WERI-Rb-1 (cell line): ENCODE results near the gene PROCR.
"Not testable (repeated sequence)": the region's sequence is repeated elsewhere in the genome, so short reads cannot be mapped to it uniquely, and the experiment has no call there.

ENCODE experiments used
- DNase-seq: peaks from one replicate; pipeline ENCODE4 v3.0.0-alpha.2; 2020
- H3K27ac ChIP-seq: fragments of 250-450 bp; sonication (Bioruptor Pico); 2 replicates; pipeline ENCODE4 v1.5.1; 2020; ENCODE audit warnings: mild to moderate bottlenecking, moderate library complexity
- H3K27me3 ChIP-seq: fragments of 250-450 bp; sonication (Bioruptor Pico); 2 replicates; pipeline ENCODE4 v1.5.1; 2021; ENCODE audit warnings: mild to moderate bottlenecking, low read depth, moderate library complexity; ENCODE audit not compliant: insufficient read depth, severe bottlenecking
- H3K36me3 ChIP-seq: fragments of 250-450 bp; sonication (Bioruptor Pico); 2 replicates; pipeline ENCODE4 v1.5.1; 2020; ENCODE audit warnings: mild to moderate bottlenecking, moderate library complexity
- H3K4me3 ChIP-seq: 2 replicates; pipeline ENCODE4 v1.5.1; 2011; ENCODE audit warnings: low read depth, mild to moderate bottlenecking, control low read depth, low read length
- H3K9me3 ChIP-seq: fragments of 250-450 bp; sonication (Bioruptor Pico); 2 replicates; pipeline ENCODE4 v1.5.1; 2021; ENCODE audit warnings: mild to moderate bottlenecking, moderate library complexity; ENCODE audit not compliant: severe bottlenecking
- TF ChIP-seq, protein P1 (sequence below): IDR thresholded peaks from 2 replicates; pipeline ENCODE4 v1.5.1; 2011; ENCODE audit warnings: low read depth, mild to moderate bottlenecking, control low read depth, inconsistent platforms, low read length

The PROCR gene

DNA sequence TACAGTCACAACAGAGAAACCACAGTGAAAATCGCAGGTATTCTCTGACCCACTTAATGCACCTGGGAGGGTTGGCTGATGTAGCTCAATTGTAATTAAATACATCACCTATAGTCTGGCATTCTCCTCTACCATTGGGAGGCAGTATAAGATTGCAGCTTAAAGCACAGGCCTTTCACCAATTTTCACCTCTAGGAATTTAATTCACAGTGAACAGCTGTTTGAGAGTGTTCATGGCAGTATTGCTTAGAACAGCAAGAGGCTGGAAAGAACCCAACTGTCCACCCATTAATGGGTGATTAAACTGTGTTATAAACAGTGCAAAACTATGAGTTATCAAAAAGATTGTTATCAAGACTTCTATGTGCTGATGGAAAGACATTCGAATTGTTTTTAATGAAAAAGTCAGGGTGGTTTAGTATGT lies 26.7 kb upstream of the PROCR start:
- Histone ChIP-seq H3K4me3 (no peak overlapping the region), H3K36me3 (no peaks in the 10 kb centered on the region), H3K27ac (no peak overlapping the region), H3K9me3 (no peaks in the 10 kb centered on the region), H3K27me3 (no peaks in the 10 kb centered on the region)
- TF ChIP-seq, protein P1, sequence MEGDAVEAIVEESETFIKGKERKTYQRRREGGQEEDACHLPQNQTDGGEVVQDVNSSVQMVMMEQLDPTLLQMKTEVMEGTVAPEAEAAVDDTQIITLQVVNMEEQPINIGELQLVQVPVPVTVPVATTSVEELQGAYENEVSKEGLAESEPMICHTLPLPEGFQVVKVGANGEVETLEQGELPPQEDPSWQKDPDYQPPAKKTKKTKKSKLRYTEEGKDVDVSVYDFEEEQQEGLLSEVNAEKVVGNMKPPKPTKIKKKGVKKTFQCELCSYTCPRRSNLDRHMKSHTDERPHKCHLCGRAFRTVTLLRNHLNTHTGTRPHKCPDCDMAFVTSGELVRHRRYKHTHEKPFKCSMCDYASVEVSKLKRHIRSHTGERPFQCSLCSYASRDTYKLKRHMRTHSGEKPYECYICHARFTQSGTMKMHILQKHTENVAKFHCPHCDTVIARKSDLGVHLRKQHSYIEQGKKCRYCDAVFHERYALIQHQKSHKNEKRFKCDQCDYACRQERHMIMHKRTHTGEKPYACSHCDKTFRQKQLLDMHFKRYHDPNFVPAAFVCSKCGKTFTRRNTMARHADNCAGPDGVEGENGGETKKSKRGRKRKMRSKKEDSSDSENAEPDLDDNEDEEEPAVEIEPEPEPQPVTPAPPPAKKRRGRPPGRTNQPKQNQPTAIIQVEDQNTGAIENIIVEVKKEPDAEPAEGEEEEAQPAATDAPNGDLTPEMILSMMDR, result peak; percentile 63
- peak; percentile 16 for DNase-seq

DNA sequence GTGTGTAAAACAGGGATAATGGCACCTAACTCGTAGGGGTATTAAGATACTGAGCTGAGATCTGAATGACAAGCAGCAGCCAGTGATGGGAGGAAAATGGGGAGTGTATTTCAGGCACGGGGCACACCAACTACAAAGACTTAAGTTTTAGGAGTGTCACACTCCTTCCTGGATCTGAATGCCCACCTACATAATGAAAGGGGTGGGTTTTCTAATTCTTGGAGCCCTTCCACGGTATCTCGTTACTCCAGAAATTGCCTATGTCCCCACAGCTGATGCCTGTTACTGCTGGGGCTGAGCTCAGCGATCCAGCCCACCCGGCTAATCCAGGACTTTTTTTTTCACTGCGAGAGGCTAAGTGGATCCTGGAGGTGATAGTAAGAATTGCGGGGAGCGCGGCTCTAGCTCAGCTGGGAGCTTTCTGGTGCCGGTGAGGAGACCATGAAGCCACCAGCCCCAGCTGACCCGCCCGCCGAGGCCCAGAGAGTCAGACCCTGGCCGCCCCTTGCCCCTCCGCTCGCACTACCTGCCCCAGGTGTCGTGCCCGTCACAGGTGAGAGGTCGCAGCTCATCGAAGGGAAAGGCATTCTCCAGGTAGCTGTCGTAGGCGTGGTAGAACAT lies 25.5 kb upstream of the PROCR start:
- no peaks in the 10 kb centered on the region for H3K9me3 ChIP-seq
- H3K27me3 ChIP-seq, result no peaks in the 10 kb centered on the region
- TF ChIP-seq, protein P1, result no peak
- H3K4me3 ChIP-seq, result peak overlapping the region; percentile 81
- no peaks in the 10 kb centered on the region for H3K36me3 ChIP-seq
- peak overlapping the region; percentile 35 for H3K27ac ChIP-seq
- peak; percentile 51 for DNase-seq

DNA sequence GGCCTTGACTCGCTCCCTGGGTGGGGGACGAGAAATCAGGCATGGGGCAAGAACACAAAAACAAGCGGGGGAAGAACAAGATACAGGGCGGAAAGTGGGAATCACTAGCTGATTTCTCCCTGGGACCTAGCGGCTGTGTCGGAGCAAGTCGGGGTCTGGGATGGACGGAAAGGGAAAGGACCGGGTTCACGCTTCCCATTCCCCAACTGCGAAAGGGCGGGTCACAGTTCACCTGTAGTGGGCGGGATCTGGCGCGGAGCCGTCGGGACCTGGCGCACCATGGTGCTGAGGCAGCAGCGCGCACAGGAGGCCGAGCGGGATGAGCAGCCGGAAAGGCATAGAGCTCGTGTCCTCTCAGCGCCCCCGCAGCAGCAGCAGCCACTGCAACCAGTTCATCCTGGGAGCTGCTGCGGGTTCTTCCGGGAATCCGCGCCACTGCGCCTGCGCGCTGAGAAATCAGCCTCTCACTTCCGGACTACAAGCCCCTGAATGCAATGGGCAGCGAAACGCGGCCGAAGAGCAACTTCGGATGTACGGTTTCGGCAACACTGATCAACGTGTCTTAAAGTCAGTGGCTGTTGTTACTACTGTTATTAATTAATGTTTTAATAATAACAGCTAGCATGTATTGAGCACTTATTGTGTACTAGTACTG lies 24.8 kb upstream of the PROCR start, which contains the start of gene EDEM2:
Gene EDEM2, minus strand, starts transcription at position 417 of the 655 bp plus-strand sequence. Its CDS starts 78 bp downstream, at position 339.
- H3K27ac ChIP-seq, result peak within 1 kb of the TSS; percentile 35
- H3K36me3 ChIP-seq, result no peaks in the 10 kb centered on the region
- no peaks in the 10 kb centered on the region for H3K27me3 ChIP-seq
- peak within 1 kb of the TSS; percentile 81 for H3K4me3 ChIP-seq
- TF ChIP-seq, protein P1, result peak; percentile 27; the same call in 1 of the 2 replicates
- no peaks in the 10 kb centered on the region for H3K9me3 ChIP-seq
- DNase-seq, result peak; percentile 96

GRCh38 chr20:35147575-35148071 lies 24.2 kb upstream of the PROCR start:
- DNase-seq, H3K27me3 ChIP-seq, H3K9me3 ChIP-seq, H3K36me3 ChIP-seq: not testable (repeated sequence)
- peak overlapping the region; percentile 81 for H3K4me3 ChIP-seq
- peak overlapping the region; percentile 7 for H3K27ac ChIP-seq

GRCh38 chr20:35150846-35151579 lies 20.9 kb upstream of the PROCR start:
- H3K4me3 ChIP-seq, result no peak overlapping the region
- H3K36me3 ChIP-seq, result no peaks in the 10 kb centered on the region
- H3K27ac ChIP-seq, result no peak overlapping the region
- DNase-seq, result no peak
- no peaks in the 10 kb centered on the region for H3K27me3 ChIP-seq
- TF ChIP-seq, protein P1, result no peak
- H3K9me3 ChIP-seq, result peaks cover 2% of the 10 kb centered on the region

GRCh38 chr20:35151736-35152135 lies 20.1 kb upstream of the PROCR start:
- Histone ChIP-seq H3K4me3 (no peak overlapping the region), H3K27me3 (no peaks in the 10 kb centered on the region), H3K36me3 (no peaks in the 10 kb centered on the region), H3K27ac (no peak overlapping the region), H3K9me3 (peaks cover 2% of the 10 kb centered on the region)
- TF ChIP-seq, protein P1, result no peak
- no peak for DNase-seq
